GM03348 (cell line): ENCODE results near the gene UBAC2.

ENCODE experiments used
- DNase-seq: peaks from one replicate; pipeline ENCODE4 v3.0.0; 2012; ENCODE audit warnings: low spot score

UBAC2 gene

GRCh38 chr13:99339230-99339721, 138.6 kb downstream of the UBAC2 start:
- no peak for DNase-seq

- peak; percentile 44 for DNase-seq
Measured at GRCh38 chr13:99339736-99340397, 139.2 kb downstream of the UBAC2 start.

- DNase-seq = no peak
Measured at GRCh38 chr13:99340638-99341037, 140.0 kb downstream of the UBAC2 start.

GRCh38 chr13:99341969-99342722, 141.5 kb downstream of the UBAC2 start:
- DNase-seq = no peak

- no peak for DNase-seq
Measured at GRCh38 chr13:99342723-99343315, 142.2 kb downstream of the UBAC2 start.

GRCh38 chr13:99344610-99345208, 144.1 kb downstream of the UBAC2 start:
- DNase-seq = no peak

- no peak for DNase-seq
Measured at GRCh38 chr13:99345345-99345744, 144.7 kb downstream of the UBAC2 start.

GRCh38 chr13:99346335-99347042, 145.8 kb downstream of the UBAC2 start:
- no peak for DNase-seq

GRCh38 chr13:99347335-99347878, 146.8 kb downstream of the UBAC2 start:
- no peak for DNase-seq

GRCh38 chr13:99347911-99348451, 147.3 kb downstream of the UBAC2 start:
- no peak for DNase-seq

GRCh38 chr13:99350191-99350590, 149.5 kb downstream of the UBAC2 start:
- no peak for DNase-seq

GRCh38 chr13:99351772-99352171, 151.1 kb downstream of the UBAC2 start:
- DNase-seq = no peak

- no peak for DNase-seq
Measured at GRCh38 chr13:99352351-99353245, 151.9 kb downstream of the UBAC2 start.

GRCh38 chr13:99353246-99353600, 152.6 kb downstream of the UBAC2 start:
- no peak for DNase-seq

GRCh38 chr13:99353836-99354235, 153.2 kb downstream of the UBAC2 start:
- DNase-seq = peak; percentile 30

- DNase-seq = no peak
Measured at GRCh38 chr13:99354371-99354951, 153.8 kb downstream of the UBAC2 start.

GRCh38 chr13:99355267-99356011, 154.8 kb downstream of the UBAC2 start:
- no peak for DNase-seq

GRCh38 chr13:99356012-99356261, 155.3 kb downstream of the UBAC2 start:
- no peak for DNase-seq

- no peak for DNase-seq
Measured at GRCh38 chr13:99356262-99357091, 155.8 kb downstream of the UBAC2 start.
